GM06990 (cell line): ENCODE results near the gene BRSK1.

ENCODE experiments used
- DNase-seq: peaks from one replicate; pipeline ENCODE4 v3.0.0-alpha.2; 2011; ENCODE audit not compliant: insufficient read length; ENCODE audit errors: extremely low read depth
- H3K27me3 ChIP-seq: replicated peaks from 2 replicates; pipeline ENCODE4 v1.6.0; 2011; ENCODE audit warnings: low read length; ENCODE audit not compliant: control insufficient read depth, insufficient read depth
- H3K36me3 ChIP-seq: 2 replicates; pipeline ENCODE4 v1.5.1; 2011; ENCODE audit warnings: low read length; ENCODE audit not compliant: control insufficient read depth, insufficient read depth
- H3K4me3 ChIP-seq: replicated peaks from 2 replicates; pipeline ENCODE4 v1.5.1; 2011; ENCODE audit warnings: low read depth, mild to moderate bottlenecking, control low read depth, low read length
- TF ChIP-seq, protein P1 (sequence below): IDR thresholded peaks from 2 replicates; pipeline ENCODE4 v1.5.1; 2011; ENCODE audit warnings: low read length, control low read depth, mild to moderate bottlenecking, inconsistent platforms; ENCODE audit not compliant: insufficient read depth, poor library complexity, severe bottlenecking

The BRSK1 gene

DNA sequence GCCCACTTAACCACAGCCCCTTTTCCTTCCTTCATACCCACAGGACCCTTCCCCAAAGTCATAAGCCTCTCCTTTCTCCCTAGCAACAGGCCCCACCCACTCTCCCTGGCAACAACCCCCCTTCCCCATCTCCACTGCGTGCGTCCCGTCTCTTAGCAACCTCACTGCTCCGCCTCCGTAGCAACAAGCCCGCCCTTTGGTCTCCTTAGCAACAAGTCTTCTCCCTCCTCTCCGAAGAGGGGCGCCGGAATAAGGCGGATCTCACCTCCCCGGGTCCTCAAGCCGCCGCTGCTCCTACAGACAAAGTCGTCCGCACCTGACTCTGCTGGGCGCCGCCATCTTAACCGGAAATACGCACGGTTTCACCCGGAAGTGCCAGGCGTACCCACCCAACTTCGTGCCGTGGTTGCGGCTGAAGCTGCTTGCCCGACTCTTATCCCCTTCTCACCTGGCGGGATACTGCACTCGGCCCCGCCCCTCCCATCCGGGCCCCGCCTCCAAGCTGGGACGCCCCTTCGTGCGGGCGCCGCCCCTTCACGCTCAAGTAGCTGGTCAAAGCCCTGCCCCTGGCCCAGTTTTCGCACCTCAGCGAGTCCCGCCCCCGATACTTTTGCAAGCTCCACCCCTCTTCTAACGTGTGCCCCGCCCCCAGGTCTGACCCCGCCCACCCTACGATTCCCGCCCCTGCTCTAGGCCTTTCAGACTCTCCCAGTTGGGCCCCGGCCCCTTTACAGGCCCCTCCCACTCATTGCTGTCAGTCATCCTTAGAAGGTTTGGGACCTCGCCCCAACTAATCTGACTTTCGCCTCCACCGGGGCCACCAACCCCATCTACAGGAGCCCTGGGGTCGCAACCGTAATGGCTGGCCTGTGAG is 3.8 kb upstream of the BRSK1 start, which contains the start of gene HSPBP1:
Gene HSPBP1 (minus strand): TSS at position 341 of the 874 bp plus-strand sequence. CDS start 502 bp downstream, outside the sequence.
- Histone ChIP-seq H3K4me3 (peak within 1 kb of the TSS; percentile 83), H3K36me3 (no peaks in the 10 kb centered on the region; the same call in 1 of the 2 replicates)
- TF ChIP-seq, protein P1, sequence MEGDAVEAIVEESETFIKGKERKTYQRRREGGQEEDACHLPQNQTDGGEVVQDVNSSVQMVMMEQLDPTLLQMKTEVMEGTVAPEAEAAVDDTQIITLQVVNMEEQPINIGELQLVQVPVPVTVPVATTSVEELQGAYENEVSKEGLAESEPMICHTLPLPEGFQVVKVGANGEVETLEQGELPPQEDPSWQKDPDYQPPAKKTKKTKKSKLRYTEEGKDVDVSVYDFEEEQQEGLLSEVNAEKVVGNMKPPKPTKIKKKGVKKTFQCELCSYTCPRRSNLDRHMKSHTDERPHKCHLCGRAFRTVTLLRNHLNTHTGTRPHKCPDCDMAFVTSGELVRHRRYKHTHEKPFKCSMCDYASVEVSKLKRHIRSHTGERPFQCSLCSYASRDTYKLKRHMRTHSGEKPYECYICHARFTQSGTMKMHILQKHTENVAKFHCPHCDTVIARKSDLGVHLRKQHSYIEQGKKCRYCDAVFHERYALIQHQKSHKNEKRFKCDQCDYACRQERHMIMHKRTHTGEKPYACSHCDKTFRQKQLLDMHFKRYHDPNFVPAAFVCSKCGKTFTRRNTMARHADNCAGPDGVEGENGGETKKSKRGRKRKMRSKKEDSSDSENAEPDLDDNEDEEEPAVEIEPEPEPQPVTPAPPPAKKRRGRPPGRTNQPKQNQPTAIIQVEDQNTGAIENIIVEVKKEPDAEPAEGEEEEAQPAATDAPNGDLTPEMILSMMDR: no peak

DNA sequence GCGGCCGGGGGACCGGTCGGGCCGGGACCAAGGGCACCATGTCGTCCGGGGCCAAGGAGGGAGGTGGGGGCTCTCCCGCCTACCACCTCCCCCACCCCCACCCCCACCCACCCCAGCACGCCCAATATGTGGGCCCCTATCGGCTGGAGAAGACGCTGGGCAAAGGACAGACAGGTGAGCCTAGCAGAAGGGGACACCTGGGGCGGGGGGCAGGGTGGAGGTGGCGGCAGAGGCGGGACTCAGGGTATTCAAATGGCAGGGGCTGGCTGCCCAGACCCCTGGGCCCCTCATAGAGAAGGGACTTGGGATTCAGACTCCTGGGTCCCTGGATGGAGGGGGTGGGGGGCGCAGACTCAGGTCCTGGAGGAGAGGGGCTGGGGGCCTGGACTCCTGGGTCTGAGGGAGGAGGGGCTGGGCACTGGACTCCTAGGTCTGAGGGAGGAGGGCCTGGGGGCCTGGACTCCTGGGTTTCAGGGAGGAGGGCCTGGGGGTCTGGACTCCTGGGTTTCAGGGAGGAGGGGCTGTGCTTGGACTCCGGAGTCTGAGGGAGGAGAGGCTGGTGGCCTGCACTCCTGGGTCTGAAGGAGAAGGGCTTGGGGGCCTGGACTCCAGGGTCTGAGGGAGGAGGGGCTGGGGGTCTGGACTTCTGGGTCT is 735 bp downstream of the BRSK1 start:
- Histone ChIP-seq H3K27me3 (no peaks in the 10 kb centered on the region), H3K4me3 (no peak overlapping the region), H3K36me3 (no peaks in the 10 kb centered on the region)
- TF ChIP-seq, protein P1: no peak
- DNase-seq: no peak

More for the DNA sequence above, 3.8 kb upstream of the BRSK1 start, which contains the start of gene HSPBP1:
- DNase-seq: peak; percentile 98
- H3K27me3 ChIP-seq: no peaks in the 10 kb centered on the region

DNA sequence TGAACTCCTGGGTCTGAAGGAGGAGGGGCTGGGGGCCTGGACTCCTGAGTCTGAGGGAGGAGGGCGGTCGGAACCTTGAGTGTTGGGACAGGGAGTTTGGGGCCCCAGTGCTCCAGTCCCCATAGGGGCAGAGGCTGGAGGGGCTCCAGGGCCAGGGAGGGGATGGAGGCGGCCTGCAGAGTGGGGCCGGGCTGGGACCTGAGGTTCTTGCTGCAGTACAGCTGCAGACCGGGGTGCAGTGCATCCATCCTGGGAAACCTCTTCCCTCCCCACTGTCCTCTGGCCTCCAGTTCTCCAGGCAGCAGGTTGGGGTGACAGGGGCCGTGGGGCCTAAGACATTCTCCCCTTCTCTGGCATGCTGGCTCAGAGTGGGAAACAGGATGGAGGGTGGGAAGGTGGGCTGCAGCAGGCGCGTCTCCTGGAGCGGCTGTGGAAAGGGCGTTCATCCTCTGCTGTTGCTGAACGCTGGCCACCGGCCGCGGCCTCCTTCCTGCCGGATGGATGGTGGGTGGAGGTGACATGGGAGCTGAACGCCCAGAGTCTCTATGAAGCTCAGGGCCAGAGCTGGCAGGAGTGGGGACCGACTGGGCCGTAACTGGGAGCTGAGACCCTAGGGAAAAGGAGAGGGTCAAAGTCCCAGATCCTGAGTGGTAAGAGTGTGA is 1.6 kb downstream of the BRSK1 start:
- no peak for DNase-seq
- Histone ChIP-seq H3K36me3 (no peaks in the 10 kb centered on the region), H3K27me3 (no peaks in the 10 kb centered on the region), H3K4me3 (no peak overlapping the region)
- TF ChIP-seq, protein P1: no peak

DNA sequence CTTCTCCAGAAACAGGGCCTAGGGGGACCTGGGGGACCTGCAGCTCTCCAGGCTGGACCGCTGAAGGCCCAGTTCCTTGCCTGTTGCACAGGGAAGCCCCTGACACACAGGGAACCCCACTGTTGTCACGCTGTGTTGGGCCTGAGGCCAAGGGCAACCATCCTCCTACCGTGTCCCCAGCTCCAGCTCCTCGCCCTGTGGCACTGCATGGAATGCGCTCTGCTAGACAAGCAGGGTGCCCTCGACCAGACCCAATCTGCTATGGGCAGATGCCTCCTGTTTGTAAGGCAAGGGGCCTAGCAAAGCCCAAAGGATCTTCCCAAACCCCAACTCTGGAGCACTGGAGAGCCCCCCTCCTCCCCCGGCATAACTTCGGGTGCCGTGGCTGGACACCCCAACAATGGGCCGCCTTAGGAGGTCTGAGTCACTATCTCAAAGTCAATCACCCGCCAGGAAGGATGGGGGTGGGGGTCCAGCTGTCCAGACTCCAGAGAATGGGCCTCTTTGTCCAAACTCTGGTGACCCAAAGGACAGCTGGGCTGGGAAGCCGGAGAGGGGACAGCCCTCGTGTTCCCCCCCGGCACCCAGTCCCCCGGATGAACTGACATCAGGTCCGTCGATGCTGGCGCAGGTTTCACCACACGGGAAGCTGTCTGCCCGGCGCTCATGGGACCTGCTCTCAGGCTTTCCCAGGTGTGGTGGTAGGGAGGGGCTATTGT is 3.7 kb downstream of the BRSK1 start:
- no peak for DNase-seq
- TF ChIP-seq, protein P1: no peak
- H3K36me3 ChIP-seq: no peaks in the 10 kb centered on the region
- no peaks in the 10 kb centered on the region for H3K27me3 ChIP-seq
- no peak overlapping the region for H3K4me3 ChIP-seq

DNA sequence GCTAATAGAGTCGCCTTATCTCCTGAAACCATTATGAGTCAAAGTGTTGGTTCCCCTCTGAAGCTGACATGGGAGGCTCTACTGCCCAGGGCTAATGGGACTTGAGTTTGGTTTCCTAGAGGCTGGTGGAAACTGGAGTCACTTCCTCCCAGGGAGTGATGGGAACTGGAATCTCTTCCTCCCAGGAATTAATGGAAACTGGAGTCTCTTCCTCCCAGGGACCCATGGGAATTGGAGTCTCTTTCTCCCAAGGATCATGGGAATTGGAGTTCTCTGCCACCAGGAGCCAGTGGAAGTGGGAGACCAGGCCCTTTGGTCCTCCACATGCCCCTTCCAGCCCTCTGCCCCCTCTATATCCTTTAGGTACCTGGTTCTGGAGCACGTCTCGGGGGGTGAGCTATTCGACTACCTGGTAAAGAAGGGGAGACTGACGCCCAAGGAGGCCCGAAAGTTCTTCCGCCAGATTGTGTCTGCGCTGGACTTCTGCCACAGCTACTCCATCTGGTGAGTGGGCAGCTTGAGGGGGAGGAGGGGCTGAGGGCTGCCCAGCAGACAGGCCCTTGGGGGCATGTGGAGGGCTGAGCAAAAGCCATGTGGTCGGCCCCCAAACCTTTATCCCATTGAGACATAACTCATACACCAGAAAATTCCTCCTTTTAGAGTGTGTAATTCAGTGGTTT is 5.5 kb downstream of the BRSK1 start:
- no peaks in the 10 kb centered on the region for H3K27me3 ChIP-seq
- TF ChIP-seq, protein P1: no peak
- no peaks in the 10 kb centered on the region for H3K36me3 ChIP-seq
- no peak for DNase-seq
- H3K4me3 ChIP-seq: no peak overlapping the region
